Bronchus fibroblast of lung (primary cell): ENCODE results near the gene NAB1. TPM values are rescaled to one million over a fixed set of nuclear protein-coding genes. Genes with fewer than 3 reads are reported as not detected.

Experiments used
- total RNA-seq: library from RNA; depleted of rRNA; stranded (reverse); fragments of >200 nt; gene quantifications from 2 replicates; pipeline ENCODE4 v1.2.3, GENCODE V29; 2015

NAB1 gene, protein sequence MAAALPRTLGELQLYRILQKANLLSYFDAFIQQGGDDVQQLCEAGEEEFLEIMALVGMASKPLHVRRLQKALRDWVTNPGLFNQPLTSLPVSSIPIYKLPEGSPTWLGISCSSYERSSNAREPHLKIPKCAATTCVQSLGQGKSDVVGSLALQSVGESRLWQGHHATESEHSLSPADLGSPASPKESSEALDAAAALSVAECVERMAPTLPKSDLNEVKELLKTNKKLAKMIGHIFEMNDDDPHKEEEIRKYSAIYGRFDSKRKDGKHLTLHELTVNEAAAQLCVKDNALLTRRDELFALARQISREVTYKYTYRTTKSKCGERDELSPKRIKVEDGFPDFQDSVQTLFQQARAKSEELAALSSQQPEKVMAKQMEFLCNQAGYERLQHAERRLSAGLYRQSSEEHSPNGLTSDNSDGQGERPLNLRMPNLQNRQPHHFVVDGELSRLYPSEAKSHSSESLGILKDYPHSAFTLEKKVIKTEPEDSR
- 8.5 and 9.9 TPM in 2 replicates for total RNA-seq

DNA sequence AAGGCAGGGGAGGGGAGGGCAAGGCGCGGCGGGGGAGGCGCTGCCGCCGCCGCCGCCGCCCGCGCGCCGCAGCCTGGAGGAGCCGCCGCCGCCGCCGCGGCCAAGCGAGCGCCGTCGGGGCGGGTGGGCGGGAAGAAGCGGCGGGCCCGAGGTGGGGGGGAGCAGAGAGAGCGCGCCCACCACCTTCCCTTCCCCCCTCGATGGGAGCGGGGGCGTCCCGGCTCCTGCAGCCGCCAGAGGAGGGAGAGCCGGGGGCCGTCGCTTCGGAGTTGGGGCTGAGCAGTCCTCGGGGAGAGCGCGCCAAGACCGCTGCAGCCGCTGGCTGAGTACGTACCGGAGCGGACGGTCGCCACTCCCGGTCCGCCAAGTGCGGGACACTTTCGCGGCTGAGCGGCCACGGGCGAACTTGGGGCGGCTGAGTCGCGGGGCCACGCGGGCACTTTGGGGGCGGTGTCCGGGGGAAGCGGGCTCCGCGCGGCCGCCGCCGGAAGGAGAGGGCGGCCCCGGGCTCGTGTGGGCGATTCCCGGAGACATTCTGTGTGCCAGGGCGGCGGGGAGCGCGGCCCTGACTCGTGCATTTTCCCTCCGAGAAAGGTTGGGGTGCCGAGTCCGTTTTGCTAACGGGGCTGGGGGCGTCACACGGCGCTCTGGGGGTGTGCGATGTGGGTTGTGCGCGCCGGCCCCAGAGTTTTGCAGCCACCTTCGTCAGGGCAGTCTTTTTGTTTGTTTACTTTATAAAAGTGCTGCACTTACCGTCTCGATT lies at the start of gene NAB1:
Gene NAB1 (plus strand): TSS at position 49 of the 763 bp plus-strand sequence. CDS start 10,094 bp downstream, outside the sequence.

Other genes starting within 250 kb of the NAB1 start
- gene MFSD6, start 240.7 kb upstream of the NAB1 start, total RNA-seq = 12.1 and 14.7 TPM in 2 replicates
- 5.9 and 6.4 TPM in 2 replicates for gene NEMP2, start 114.4 kb upstream of the NAB1 start, total RNA-seq
- 34.6 and 35.5 TPM in 2 replicates for gene GLS, start 231.7 kb downstream of the NAB1 start, total RNA-seq